ENCODE measurements around the gene UGT1A8.
"Not testable (repeated sequence)": the region's sequence is repeated elsewhere in the genome, so short reads cannot be mapped to it uniquely, and the experiment has no call there.

UGT1A8 gene

DNA sequence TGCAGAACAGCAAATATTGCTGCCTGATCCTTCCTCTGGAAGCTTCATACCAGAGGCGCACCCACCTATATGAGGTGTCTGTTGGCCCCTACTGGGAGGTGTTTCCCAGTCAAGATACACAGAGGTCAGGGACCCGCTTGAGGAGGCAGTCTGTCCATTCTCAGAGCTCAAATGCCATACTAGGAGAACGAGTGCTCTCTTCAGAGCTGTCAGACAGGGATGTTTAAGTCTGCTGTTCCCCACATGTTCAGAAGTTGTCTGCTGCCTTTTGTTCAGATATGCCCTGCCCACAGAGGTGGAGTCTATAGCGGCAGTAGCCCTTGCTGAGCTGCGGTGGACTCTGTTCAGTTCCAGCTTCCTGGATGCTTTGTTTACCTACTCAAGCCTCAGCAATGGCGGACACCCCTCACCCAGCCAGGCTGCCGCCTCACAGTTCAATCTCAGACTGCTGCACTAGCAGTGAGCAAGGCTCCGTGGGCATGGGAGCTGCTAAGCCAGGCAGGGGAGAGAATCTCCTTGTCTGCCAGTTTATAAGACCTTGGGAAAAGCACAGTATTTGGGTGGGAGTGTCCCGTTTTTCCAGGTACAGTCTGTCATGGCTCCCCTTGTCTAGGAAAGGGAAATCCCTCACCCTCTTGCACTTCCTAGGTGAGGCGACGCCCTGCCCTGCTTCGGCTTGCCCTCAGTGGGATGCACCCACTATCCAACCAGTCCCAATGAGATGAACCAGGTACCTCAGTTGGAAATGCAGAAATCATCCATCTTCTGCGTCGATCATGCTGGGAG, 119.6 kb downstream of the UGT1A8 start:
- H3K9me3 ChIP-seq (ENCODE audit: control insufficient read depth in 5 of 5, low read length in 5 of 5); H3K9ac ChIP-seq (ENCODE audit: low read length in 5 of 5); H3K27ac ChIP-seq (ENCODE audit: low read depth, low read length); H3K4me3 ChIP-seq (ENCODE audit: low read depth in 1 of 5, low read length in 5 of 5); H3K27me3 ChIP-seq (ENCODE audit: control insufficient read depth in 5 of 5, insufficient read depth in 4 of 5, low read length in 5 of 5); H3K36me3 ChIP-seq (ENCODE audit: control insufficient read depth in 5 of 5, insufficient read depth in 5 of 5, low read length in 5 of 5); H3K4me1 ChIP-seq (ENCODE audit: control insufficient read depth in 5 of 5, insufficient read depth in 5 of 5, low read length in 5 of 5): not testable (repeated sequence)

DNA sequence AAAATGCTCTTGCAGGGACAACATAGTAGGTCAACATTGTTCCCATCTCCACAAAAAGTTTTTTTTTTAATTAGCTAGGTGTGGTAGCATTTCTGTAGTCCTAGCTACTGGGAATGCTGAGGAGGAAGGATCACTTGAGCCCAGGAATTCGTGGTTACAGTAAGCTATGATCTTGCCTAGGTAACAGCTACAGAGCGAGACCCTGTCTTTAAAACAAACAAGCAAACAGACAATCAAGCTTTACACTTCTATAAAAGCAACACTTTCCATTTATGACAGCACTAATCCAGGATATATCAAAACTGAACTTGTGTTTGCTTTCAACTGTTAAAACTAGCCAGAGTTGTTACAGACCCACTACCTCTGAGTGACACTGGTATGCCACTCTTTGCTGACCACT, 123.4 kb downstream of the UGT1A8 start:
- Histone ChIP-seq H3K4me3 (ENCODE audit: low read depth in 1 of 5, low read length in 5 of 5) (no peak overlapping the region), H3K27me3 (ENCODE audit: control insufficient read depth in 5 of 5, insufficient read depth in 4 of 5, low read length in 5 of 5) (peaks cover 0 to 4% (median 0%) of the 10 kb centered on the region in 5 donors), H3K27ac (ENCODE audit: low read depth, low read length) (no peak overlapping the region), H3K9ac (ENCODE audit: low read length in 5 of 5) (no peak overlapping the region), H3K4me1 (ENCODE audit: control insufficient read depth in 5 of 5, insufficient read depth in 5 of 5, low read length in 5 of 5) (no peaks in the 10 kb centered on the region), H3K36me3 (ENCODE audit: control insufficient read depth in 5 of 5, insufficient read depth in 5 of 5, low read length in 5 of 5) (no peaks in the 10 kb centered on the region), H3K9me3 (ENCODE audit: control insufficient read depth in 5 of 5, low read length in 5 of 5) (peaks cover 0 to 2% (median 0%) of the 10 kb centered on the region in 5 donors)

GRCh38 chr2:233743464-233744259, 126.2 kb downstream of the UGT1A8 start:
- Histone ChIP-seq H3K4me1 (ENCODE audit: control insufficient read depth in 5 of 5, insufficient read depth in 5 of 5, low read length in 5 of 5) (no peaks in the 10 kb centered on the region), H3K9me3 (ENCODE audit: control insufficient read depth in 5 of 5, low read length in 5 of 5) (peaks cover 0 to 2% (median 0%) of the 10 kb centered on the region in 5 donors), H3K4me3 (ENCODE audit: low read depth in 1 of 5, low read length in 5 of 5) (no peak overlapping the region), H3K27me3 (ENCODE audit: control insufficient read depth in 5 of 5, insufficient read depth in 4 of 5, low read length in 5 of 5) (peaks cover 0 to 2% (median 0%) of the 10 kb centered on the region in 5 donors), H3K27ac (ENCODE audit: low read depth, low read length) (no peak overlapping the region), H3K36me3 (ENCODE audit: control insufficient read depth in 5 of 5, insufficient read depth in 5 of 5, low read length in 5 of 5) (no peaks in the 10 kb centered on the region), H3K9ac (ENCODE audit: low read length in 5 of 5) (no peak overlapping the region)

- H3K9me3 ChIP-seq (ENCODE audit: control insufficient read depth in 5 of 5, low read length in 5 of 5) = peaks cover 0 to 2% (median 0%) of the 10 kb centered on the region in 5 donors
- H3K9ac ChIP-seq (ENCODE audit: low read length in 5 of 5) = no peak overlapping the region
- no peak overlapping the region for H3K27ac ChIP-seq (ENCODE audit: low read depth, low read length)
- no peak overlapping the region for H3K4me3 ChIP-seq (ENCODE audit: low read depth in 1 of 5, low read length in 5 of 5)
- no peaks in the 10 kb centered on the region for H3K36me3 ChIP-seq (ENCODE audit: control insufficient read depth in 5 of 5, insufficient read depth in 5 of 5, low read length in 5 of 5)
- H3K27me3 ChIP-seq (ENCODE audit: control insufficient read depth in 5 of 5, insufficient read depth in 4 of 5, low read length in 5 of 5) = peaks cover 0 to 2% (median 0%) of the 10 kb centered on the region in 5 donors
- no peaks in the 10 kb centered on the region for H3K4me1 ChIP-seq (ENCODE audit: control insufficient read depth in 5 of 5, insufficient read depth in 5 of 5, low read length in 5 of 5)
These were observed 127.8 kb downstream of the UGT1A8 start for GRCh38 chr2:233745073-233745755.

- not testable (repeated sequence) for H3K4me1 ChIP-seq (ENCODE audit: control insufficient read depth in 5 of 5, insufficient read depth in 5 of 5, low read length in 5 of 5); H3K4me3 ChIP-seq (ENCODE audit: low read depth in 1 of 5, low read length in 5 of 5); H3K9ac ChIP-seq (ENCODE audit: low read length in 5 of 5); H3K9me3 ChIP-seq (ENCODE audit: control insufficient read depth in 5 of 5, low read length in 5 of 5); H3K27ac ChIP-seq (ENCODE audit: low read depth, low read length); H3K36me3 ChIP-seq (ENCODE audit: control insufficient read depth in 5 of 5, insufficient read depth in 5 of 5, low read length in 5 of 5); H3K27me3 ChIP-seq (ENCODE audit: control insufficient read depth in 5 of 5, insufficient read depth in 4 of 5, low read length in 5 of 5)
These were observed 128.4 kb downstream of the UGT1A8 start for GRCh38 chr2:233745838-233746237.

GRCh38 chr2:233746475-233747282, 129.2 kb downstream of the UGT1A8 start:
- H3K4me1 ChIP-seq (ENCODE audit: control insufficient read depth in 5 of 5, insufficient read depth in 5 of 5, low read length in 5 of 5) = no peaks in the 10 kb centered on the region

GRCh38 chr2:233747283-233747544, 129.8 kb downstream of the UGT1A8 start:
- Histone ChIP-seq H3K27me3 (ENCODE audit: control insufficient read depth in 5 of 5, insufficient read depth in 4 of 5, low read length in 5 of 5) (no peaks in the 10 kb centered on the region), H3K9ac (ENCODE audit: low read length in 5 of 5) (no peak overlapping the region), H3K4me1 (ENCODE audit: control insufficient read depth in 5 of 5, insufficient read depth in 5 of 5, low read length in 5 of 5) (no peaks in the 10 kb centered on the region), H3K36me3 (ENCODE audit: control insufficient read depth in 5 of 5, insufficient read depth in 5 of 5, low read length in 5 of 5) (no peaks in the 10 kb centered on the region), H3K4me3 (ENCODE audit: low read depth in 1 of 5, low read length in 5 of 5) (no peak overlapping the region), H3K9me3 (ENCODE audit: control insufficient read depth in 5 of 5, low read length in 5 of 5) (peaks cover 0 to 7% (median 2%) of the 10 kb centered on the region in 5 donors), H3K27ac (ENCODE audit: low read depth, low read length) (no peak overlapping the region)

More at GRCh38 chr2:233746475-233747282, 129.2 kb downstream of the UGT1A8 start:
- Histone ChIP-seq H3K4me3 (ENCODE audit: low read depth in 1 of 5, low read length in 5 of 5) (no peak overlapping the region), H3K9me3 (ENCODE audit: control insufficient read depth in 5 of 5, low read length in 5 of 5) (peaks cover 0 to 7% (median 2%) of the 10 kb centered on the region in 5 donors), H3K36me3 (ENCODE audit: control insufficient read depth in 5 of 5, insufficient read depth in 5 of 5, low read length in 5 of 5) (no peaks in the 10 kb centered on the region), H3K27ac (ENCODE audit: low read depth, low read length) (no peak overlapping the region), H3K27me3 (ENCODE audit: control insufficient read depth in 5 of 5, insufficient read depth in 4 of 5, low read length in 5 of 5) (no peaks in the 10 kb centered on the region), H3K9ac (ENCODE audit: low read length in 5 of 5) (no peak overlapping the region)

GRCh38 chr2:233750689-233751088, 133.3 kb downstream of the UGT1A8 start:
- not testable (repeated sequence) for H3K27ac ChIP-seq (ENCODE audit: low read depth, low read length); H3K27me3 ChIP-seq (ENCODE audit: control insufficient read depth in 5 of 5, insufficient read depth in 4 of 5, low read length in 5 of 5); H3K9ac ChIP-seq (ENCODE audit: low read length in 5 of 5); H3K36me3 ChIP-seq (ENCODE audit: control insufficient read depth in 5 of 5, insufficient read depth in 5 of 5, low read length in 5 of 5); H3K4me1 ChIP-seq (ENCODE audit: control insufficient read depth in 5 of 5, insufficient read depth in 5 of 5, low read length in 5 of 5); H3K4me3 ChIP-seq (ENCODE audit: low read depth in 1 of 5, low read length in 5 of 5); H3K9me3 ChIP-seq (ENCODE audit: control insufficient read depth in 5 of 5, low read length in 5 of 5)

- not testable (repeated sequence) for H3K27me3 ChIP-seq (ENCODE audit: control insufficient read depth in 5 of 5, insufficient read depth in 4 of 5, low read length in 5 of 5); H3K9me3 ChIP-seq (ENCODE audit: control insufficient read depth in 5 of 5, low read length in 5 of 5); H3K36me3 ChIP-seq (ENCODE audit: control insufficient read depth in 5 of 5, insufficient read depth in 5 of 5, low read length in 5 of 5); H3K4me1 ChIP-seq (ENCODE audit: control insufficient read depth in 5 of 5, insufficient read depth in 5 of 5, low read length in 5 of 5); H3K27ac ChIP-seq (ENCODE audit: low read depth, low read length); H3K4me3 ChIP-seq (ENCODE audit: low read depth in 1 of 5, low read length in 5 of 5); H3K9ac ChIP-seq (ENCODE audit: low read length in 5 of 5)
These were observed 134.0 kb downstream of the UGT1A8 start for GRCh38 chr2:233751212-233752009.
